Osteoblast (primary cell): ENCODE data around the gene MAP4K4. TPM values are rescaled to one million over a fixed set of nuclear protein-coding genes. Genes with fewer than 3 reads are reported as not detected.

Experiments
- DNase-seq: peaks from one replicate; pipeline ENCODE4 v3.0.0; 2011; ENCODE audit warnings: low spot score, mixed read lengths; ENCODE audit not compliant: insufficient read length; ENCODE audit errors: missing footprints
- H2AFZ ChIP-seq: 2 replicates; pipeline ENCODE4 v1.6.0; 2011; ENCODE audit warnings: mild to moderate bottlenecking, low read length
- H3K27ac ChIP-seq: 2 replicates; pipeline ENCODE4 v1.5.1; 2011; ENCODE audit warnings: mild to moderate bottlenecking, low read depth, low read length, moderate library complexity
- H3K27me3 ChIP-seq: 2 replicates; pipeline ENCODE4 v1.6.0; 2012; ENCODE audit warnings: mild to moderate bottlenecking, control low read depth, inconsistent platforms, low read length, moderate library complexity; ENCODE audit not compliant: insufficient read depth
- H3K36me3 ChIP-seq: 2 replicates; pipeline ENCODE4 v1.5.1; 2011; ENCODE audit warnings: mild to moderate bottlenecking, low read length, control low read depth, moderate library complexity; ENCODE audit not compliant: insufficient read depth
- H3K4me1 ChIP-seq: 2 replicates; pipeline ENCODE4 v1.5.1; 2011; ENCODE audit warnings: mild to moderate bottlenecking, low read length, control low read depth, moderate library complexity; ENCODE audit not compliant: insufficient read depth
- H3K4me2 ChIP-seq: 2 replicates; pipeline ENCODE4 v1.6.0; 2011; ENCODE audit warnings: mild to moderate bottlenecking, low read length; ENCODE audit not compliant: insufficient read depth
- H3K4me3 ChIP-seq: fragments of 200-600 bp; sonication (generic); 3 replicates; pipeline ENCODE4 v1.5.1; 2012; ENCODE audit warnings: mild to moderate bottlenecking, low read length, inconsistent platforms; ENCODE audit not compliant: insufficient read depth
- H3K79me2 ChIP-seq: 2 replicates; pipeline ENCODE4 v1.6.0; 2012; ENCODE audit warnings: mild to moderate bottlenecking, low read length, control low read depth, inconsistent platforms; ENCODE audit not compliant: insufficient read depth
- H3K9me3 ChIP-seq: 2 replicates; pipeline ENCODE4 v1.5.1; 2011; ENCODE audit warnings: low read depth, low read length, control low read depth
- H4K20me1 ChIP-seq: 2 replicates; pipeline ENCODE4 v1.6.0; 2012; ENCODE audit warnings: mild to moderate bottlenecking, low read length, control low read depth; ENCODE audit not compliant: insufficient read depth
- CTCF ChIP-seq: IDR thresholded peaks from 2 replicates; pipeline ENCODE4 v1.5.1; 2011; ENCODE audit warnings: mild to moderate bottlenecking, low read depth, low read length, moderate library complexity; ENCODE audit errors: extremely low read depth
- total RNA-seq: library from RNA; depleted of rRNA; stranded (reverse); fragments of >200 nt; gene quantifications from 2 replicates; pipeline ENCODE4 v1.2.3, GENCODE V29; 2012

Gene MAP4K4
- total RNA-seq, 1 donor = 231 TPM

GRCh38 chr2:101692041-101692440 is 5.5 kb upstream of the MAP4K4 start:
- Histone ChIP-seq H4K20me1 (no peaks in the 10 kb centered on the region), H3K27ac (no peak overlapping the region), H3K27me3 (no peaks in the 10 kb centered on the region), H3K4me3 (no peak overlapping the region), H3K9me3 (no peaks in the 10 kb centered on the region), H2AFZ (no peak overlapping the region), H3K4me1 (peaks cover 11% of the 10 kb centered on the region), H3K36me3 (no peaks in the 10 kb centered on the region), H3K4me2 (no peak overlapping the region), H3K79me2 (no peaks in the 10 kb centered on the region)
- DNase-seq = no peak
- no peak for TF ChIP-seq CTCF

GRCh38 chr2:101692766-101693165 is 4.7 kb upstream of the MAP4K4 start:
- Histone ChIP-seq H3K4me1 (peaks cover 11% of the 10 kb centered on the region), H3K4me3 (no peak overlapping the region), H3K9me3 (no peaks in the 10 kb centered on the region), H2AFZ (peak overlapping the region; percentile 67), H3K27me3 (no peaks in the 10 kb centered on the region), H3K36me3 (no peaks in the 10 kb centered on the region), H3K4me2 (no peak overlapping the region), H3K79me2 (peaks cover under 1% of the 10 kb centered on the region), H3K27ac (no peak overlapping the region), H4K20me1 (no peaks in the 10 kb centered on the region)
- no peak for TF ChIP-seq CTCF
- no peak for DNase-seq

- Histone ChIP-seq H3K27me3 (no peaks in the 10 kb centered on the region), H3K36me3 (no peaks in the 10 kb centered on the region), H3K79me2 (peaks cover 12% of the 10 kb centered on the region), H3K9me3 (no peaks in the 10 kb centered on the region), H3K4me1 (peaks cover 11% of the 10 kb centered on the region), H2AFZ (no peak overlapping the region), H4K20me1 (peaks cover 6% of the 10 kb centered on the region), H3K4me2 (no peak overlapping the region), H3K4me3 (no peak overlapping the region), H3K27ac (no peak overlapping the region)
- DNase-seq = no peak
- TF ChIP-seq CTCF = no peak
These were observed 3.4 kb upstream of the MAP4K4 start for GRCh38 chr2:101693991-101694588.

GRCh38 chr2:101696272-101697123 is 1.0 kb upstream of the MAP4K4 start:
- peak overlapping the region; percentile 49 for H3K27ac ChIP-seq
- peak overlapping the region; percentile 90 for H3K4me3 ChIP-seq
- H3K79me2 ChIP-seq = peaks cover 36% of the 10 kb centered on the region
- TF ChIP-seq CTCF = no peak
- H4K20me1 ChIP-seq = peaks cover 20% of the 10 kb centered on the region
- peak overlapping the region; percentile 87 for H3K4me2 ChIP-seq
- peak; percentile 73 for DNase-seq
- H3K27me3 ChIP-seq = no peaks in the 10 kb centered on the region
- peak overlapping the region; percentile 84 for H2AFZ ChIP-seq
- peaks cover 18% of the 10 kb centered on the region for H3K4me1 ChIP-seq
- no peaks in the 10 kb centered on the region for H3K36me3 ChIP-seq
- no peaks in the 10 kb centered on the region for H3K9me3 ChIP-seq
